ENCODE data around the gene NME5. TPM values are rescaled to one million over a fixed set of nuclear protein-coding genes. Genes with fewer than 3 reads are reported as not detected.

Gene NME5
- total RNA-seq: 2.7 and 3.9 TPM in 2 replicates

DNA sequence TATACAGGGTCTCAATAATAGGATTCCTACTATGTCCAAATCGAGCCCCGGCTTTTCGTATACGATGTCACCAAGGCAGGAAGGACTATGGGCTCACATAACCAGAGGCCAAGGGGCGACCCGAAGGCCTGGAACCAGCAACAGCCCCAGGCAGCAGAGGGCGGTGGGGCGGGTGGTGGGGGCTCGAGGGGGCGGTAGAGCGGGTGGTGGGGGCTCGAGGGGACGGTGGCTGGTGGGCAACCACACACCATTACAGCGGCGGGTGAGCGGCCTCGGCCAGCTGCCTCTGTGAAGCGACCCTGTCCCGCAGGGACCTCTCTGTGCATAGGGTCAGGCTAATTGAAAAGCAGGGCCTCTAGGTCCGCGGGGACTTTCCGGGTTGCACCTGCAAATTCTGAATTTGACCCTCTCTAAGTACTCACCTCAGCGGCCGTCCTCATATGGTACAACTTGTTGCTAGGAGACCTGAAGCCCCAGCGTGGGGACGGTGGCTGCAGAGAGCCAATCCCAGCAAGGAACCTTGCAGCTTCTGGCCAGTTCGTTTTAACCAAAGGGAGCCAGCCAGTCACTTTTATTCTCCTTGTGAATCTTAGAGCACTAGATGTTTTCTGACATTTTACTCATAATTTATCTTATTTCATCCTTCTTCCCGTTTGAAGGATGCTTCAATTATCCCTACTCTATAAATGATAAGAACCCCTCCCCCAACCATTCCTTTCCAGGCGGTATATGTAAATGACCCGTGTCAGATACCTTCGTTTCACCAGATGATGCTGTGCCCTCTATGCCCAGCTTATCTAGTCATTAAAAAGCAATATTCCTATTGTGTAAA lies at the start of gene NME5:
Gene NME5, minus strand, starts transcription at position 480 of the 832 bp plus-strand sequence. CDS start 648 bp downstream, outside the sequence.

DNA sequence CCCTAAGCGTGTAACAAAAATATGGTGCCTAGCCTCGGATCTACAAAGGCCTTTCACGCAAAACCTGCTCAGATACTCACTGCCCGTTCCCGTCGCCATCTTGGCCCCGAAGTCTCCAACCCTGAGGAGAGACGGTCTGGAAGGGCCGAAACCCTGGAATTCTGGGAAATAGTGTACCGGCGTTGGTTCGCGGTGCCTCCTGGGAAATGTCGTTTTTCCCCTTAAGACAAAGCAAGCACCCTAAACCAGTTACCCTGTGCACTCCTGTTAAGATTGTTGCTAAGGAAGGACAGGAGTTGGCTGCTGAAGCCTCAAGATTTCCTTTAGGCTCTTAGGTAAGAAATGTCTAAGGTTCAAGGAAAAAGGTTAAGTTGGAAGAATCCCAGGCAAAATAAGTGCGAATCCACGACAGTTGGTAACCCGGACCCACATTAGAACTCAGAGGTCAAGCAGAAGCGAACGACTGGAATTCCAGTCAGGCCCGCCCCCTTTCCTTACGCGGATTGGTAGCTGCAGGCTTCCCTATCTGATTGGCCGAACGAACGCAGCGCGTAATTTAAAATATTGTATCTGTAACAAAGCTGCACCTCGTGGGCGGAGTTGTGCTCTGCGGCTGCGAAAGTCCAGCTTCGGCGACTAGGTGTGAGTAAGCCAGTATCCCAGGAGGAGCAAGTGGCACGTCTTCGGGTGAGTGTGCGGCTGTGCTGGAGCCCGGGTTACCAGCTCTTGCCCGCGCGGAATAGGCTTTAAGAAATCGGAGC lies 39.5 kb upstream of the NME5 start, which contains the start of the genes BRD8 and KIF20A:
Gene BRD8, minus strand, starts transcription at position 115 of the 761 bp plus-strand sequence. Its CDS starts 16 bp downstream, at position 99.
Gene KIF20A, plus strand, starts transcription at position 597 of the 761 bp plus-strand sequence. CDS start 569 bp downstream, outside the sequence.

GRCh38 chr5:138083702-138084101 lies 55.5 kb downstream of the NME5 start, which contains the start of gene WNT8A:
WNT8A (plus strand) TSS chr5:138084033; CDS start chr5:138084128, 95 bp downstream.

Other genes starting within 250 kb of the NME5 start
- gene PKD2L2, start 250.0 kb downstream of the NME5 start, total RNA-seq: not detected in 2 replicates
- 16.4 and 17.9 TPM in 2 replicates for gene FAM13B, start 106.3 kb downstream of the NME5 start, total RNA-seq
- not detected in 2 replicates for gene WNT8A, start 55.4 kb downstream of the NME5 start, total RNA-seq
- 43.0 and 56.2 TPM in 2 replicates for gene BRD8, start 39.2 kb upstream of the NME5 start, total RNA-seq
- gene KIF20A, start 39.7 kb upstream of the NME5 start, total RNA-seq: 4.0 and 10.2 TPM in 2 replicates
- 13.1 and 16.7 TPM in 2 replicates for gene CDC23, start 73.9 kb upstream of the NME5 start, total RNA-seq
- gene GFRA3, start 135.2 kb upstream of the NME5 start, total RNA-seq: 0.09 TPM in 1 of 2 replicates, not detected in the other
- gene CDC25C, start 192.4 kb upstream of the NME5 start, total RNA-seq: 0.26 and 1.1 TPM in 2 replicates
- 32.0 and 41.1 TPM in 2 replicates for gene FAM53C, start 198.8 kb upstream of the NME5 start, total RNA-seq
- gene KDM3B, start 213.3 kb upstream of the NME5 start, total RNA-seq: 34.8 and 40.2 TPM in 2 replicates